H7 (cell line): ENCODE results near the gene LHFPL4. TPM values are rescaled to one million over a fixed set of nuclear protein-coding genes. Genes with fewer than 3 reads are reported as not detected.
A peak's percentile ranks its signal among the peaks of the same experiment; 100 is the strongest.
"Not testable (repeated sequence)": the region's sequence is repeated elsewhere in the genome, so short reads cannot be mapped to it uniquely, and the experiment has no call there.

Experiments
- DNase-seq: peaks from one replicate; pipeline ENCODE4 v3.0.0; 2012
- H3K27me3 ChIP-seq: 2 replicates; pipeline ENCODE4 v1.6.0; 2011; ENCODE audit warnings: mild to moderate bottlenecking, low read length; ENCODE audit not compliant: control insufficient read depth, insufficient read depth
- H3K36me3 ChIP-seq: replicated peaks from 2 replicates; pipeline ENCODE4 v1.5.1; 2011; ENCODE audit warnings: low read length; ENCODE audit not compliant: control insufficient read depth, insufficient read depth
- H3K4me3 ChIP-seq: 2 replicates; pipeline ENCODE4 v1.5.1; 2011; ENCODE audit warnings: low read depth, mild to moderate bottlenecking, control low read depth, low read length, moderate library complexity; ENCODE audit not compliant: insufficient read depth
- total RNA-seq: library from RNA; depleted of rRNA; stranded (reverse); fragments of >200 nt; shearing (Covaris generic); gene quantifications from 2 replicates; pipeline ENCODE4 v1.2.3, GENCODE V29; 2014

The LHFPL4 gene
- total RNA-seq, 1 experiment from 2014 or later: 16.1 TPM

- H3K36me3 ChIP-seq, H3K4me3 ChIP-seq, DNase-seq, H3K27me3 ChIP-seq: not testable (repeated sequence)
These were observed 6.4 kb upstream of the LHFPL4 start for GRCh38 chr3:9560056-9560455.

DNA sequence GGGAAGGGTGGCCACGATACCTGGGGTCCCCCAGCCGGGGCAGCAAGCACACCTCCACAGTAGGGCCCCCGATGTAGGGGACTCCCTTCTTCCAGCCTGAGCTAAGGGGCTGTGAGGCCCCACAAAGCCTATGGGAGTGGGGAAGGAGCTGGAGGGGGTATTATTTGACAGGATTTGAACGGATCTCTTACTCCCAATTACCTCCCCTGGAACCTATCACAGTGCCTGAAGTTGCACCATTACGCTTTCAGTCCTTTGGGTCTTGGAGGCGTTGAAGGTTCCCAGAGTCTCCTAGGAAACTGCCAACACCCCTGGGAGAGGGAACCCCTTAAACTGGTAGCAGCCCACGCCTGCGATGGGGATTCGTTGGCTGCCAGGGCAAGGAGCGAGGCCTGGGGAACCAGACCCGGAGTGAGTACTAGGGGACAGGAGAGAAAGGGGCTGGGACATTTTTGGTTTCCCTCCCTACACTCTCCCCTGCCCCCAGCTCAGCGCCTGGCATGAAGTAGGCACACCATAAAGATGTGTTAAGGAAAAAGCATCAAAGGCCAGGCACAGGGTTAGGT lies 409 bp upstream of the LHFPL4 start:
- Histone ChIP-seq H3K27me3 (peaks cover 7% of the 10 kb centered on the region), H3K36me3 (no peaks in the 10 kb centered on the region), H3K4me3 (peak overlapping the region; percentile 60)
- no peak for DNase-seq

DNA sequence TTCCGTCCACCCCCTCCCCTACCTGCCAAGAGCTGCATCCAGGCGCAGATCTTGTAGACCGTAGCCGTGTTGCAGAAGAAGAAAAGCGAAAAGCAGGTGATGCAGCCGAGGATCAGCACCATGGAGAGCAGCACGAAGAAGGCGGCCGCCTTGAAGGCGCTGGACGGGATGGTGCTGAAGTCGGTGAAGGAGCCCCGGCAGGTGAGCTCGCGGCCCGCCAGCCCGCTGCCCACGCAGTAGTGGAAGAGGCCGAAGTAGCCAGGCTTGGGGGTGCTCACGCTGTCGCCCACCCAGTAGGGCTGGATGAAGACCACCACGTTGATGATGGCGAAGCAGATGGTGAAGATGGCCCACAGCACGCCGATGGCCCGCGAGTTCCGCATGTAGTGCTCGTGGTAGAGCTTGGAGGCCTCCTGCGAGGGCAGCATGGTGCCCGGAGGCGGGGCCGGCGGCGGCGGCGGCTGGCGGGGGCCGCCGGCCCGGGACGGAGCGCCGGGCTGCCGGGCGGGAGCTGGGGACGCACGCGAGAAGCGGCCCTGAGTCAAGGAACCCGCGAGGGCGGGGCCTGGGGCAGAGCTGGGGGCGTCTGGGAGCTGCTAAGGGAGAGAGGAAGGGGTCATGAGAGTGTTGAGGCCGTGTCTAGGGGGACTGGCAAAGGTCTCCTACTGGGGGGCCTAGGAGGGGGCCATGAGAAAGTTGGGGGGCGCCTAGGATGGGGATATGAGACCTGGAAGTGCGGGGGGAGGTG lies 1.2 kb downstream of the LHFPL4 start:
- no peaks in the 10 kb centered on the region for H3K36me3 ChIP-seq
- H3K27me3 ChIP-seq: peaks cover 7% of the 10 kb centered on the region
- peak; percentile 89 for DNase-seq
- peak overlapping the region; percentile 60 for H3K4me3 ChIP-seq

GRCh38 chr3:9550999-9551398 lies 2.6 kb downstream of the LHFPL4 start:
- Histone ChIP-seq H3K27me3 (peaks cover 7% of the 10 kb centered on the region), H3K4me3 (no peak overlapping the region), H3K36me3 (no peaks in the 10 kb centered on the region)
- peak; percentile 35 for DNase-seq

DNA sequence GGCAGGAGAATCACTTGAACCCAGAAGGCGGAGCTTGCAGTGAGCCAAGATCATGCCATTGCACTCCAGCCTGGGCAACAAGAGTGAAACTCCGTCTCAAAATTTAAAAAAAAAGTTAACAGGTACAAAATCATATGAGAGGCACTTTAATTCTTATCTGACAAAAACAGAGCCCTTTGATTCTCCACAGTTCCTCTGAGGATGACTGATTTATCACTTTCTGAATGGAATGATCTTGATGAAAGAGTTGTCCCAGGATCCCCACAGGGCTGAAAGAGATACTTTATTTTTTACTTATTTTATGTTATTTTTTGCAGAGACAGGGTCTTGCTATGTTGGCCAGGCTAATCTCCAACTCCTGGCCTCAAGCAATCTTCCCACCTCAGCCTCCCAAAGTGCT lies 4.0 kb downstream of the LHFPL4 start:
- peaks cover 7% of the 10 kb centered on the region for H3K27me3 ChIP-seq
- no peaks in the 10 kb centered on the region for H3K36me3 ChIP-seq
- DNase-seq: no peak
- H3K4me3 ChIP-seq: no peak overlapping the region

GRCh38 chr3:9548991-9549390 lies 4.6 kb downstream of the LHFPL4 start:
- no peaks in the 10 kb centered on the region for H3K36me3 ChIP-seq
- peaks cover 4% of the 10 kb centered on the region for H3K27me3 ChIP-seq
- H3K4me3 ChIP-seq: no peak overlapping the region
- no peak for DNase-seq

GRCh38 chr3:9542182-9542581 lies 11.4 kb downstream of the LHFPL4 start:
- no peaks in the 10 kb centered on the region for H3K27me3 ChIP-seq
- no peak overlapping the region for H3K4me3 ChIP-seq
- H3K36me3 ChIP-seq: no peaks in the 10 kb centered on the region
- DNase-seq: no peak

- H3K27me3 ChIP-seq: no peaks in the 10 kb centered on the region
- DNase-seq: no peak
- H3K36me3 ChIP-seq: no peaks in the 10 kb centered on the region
- no peak overlapping the region for H3K4me3 ChIP-seq
These were observed 17.4 kb downstream of the LHFPL4 start for GRCh38 chr3:9536212-9536611.

- no peaks in the 10 kb centered on the region for H3K27me3 ChIP-seq
- H3K4me3 ChIP-seq: no peak overlapping the region
- no peaks in the 10 kb centered on the region for H3K36me3 ChIP-seq
- no peak for DNase-seq
These were observed 19.2 kb downstream of the LHFPL4 start for GRCh38 chr3:9534429-9534828.

DNA sequence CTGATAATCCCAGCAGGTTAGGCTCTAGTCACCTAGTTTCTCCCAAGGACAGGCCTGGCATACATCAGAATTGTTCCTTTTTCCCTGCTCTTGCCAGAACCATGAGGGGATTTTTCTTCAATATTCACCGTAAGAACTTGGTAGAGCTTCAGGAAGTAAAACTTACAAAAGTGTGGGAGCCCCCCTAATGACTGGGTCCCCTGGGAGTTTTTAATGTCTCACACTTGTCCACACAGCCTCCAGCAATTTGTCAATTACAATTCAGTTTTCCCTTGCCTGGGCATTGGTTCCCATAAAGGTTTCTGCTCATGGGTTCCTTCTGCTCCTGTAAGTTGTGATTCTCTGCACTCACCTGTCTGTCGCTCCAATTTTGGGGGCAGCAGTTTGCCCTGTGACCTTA lies 28.5 kb downstream of the LHFPL4 start:
- H3K27me3 ChIP-seq: no peaks in the 10 kb centered on the region
- no peak overlapping the region for H3K4me3 ChIP-seq
- no peak for DNase-seq
- H3K36me3 ChIP-seq: no peaks in the 10 kb centered on the region

DNA sequence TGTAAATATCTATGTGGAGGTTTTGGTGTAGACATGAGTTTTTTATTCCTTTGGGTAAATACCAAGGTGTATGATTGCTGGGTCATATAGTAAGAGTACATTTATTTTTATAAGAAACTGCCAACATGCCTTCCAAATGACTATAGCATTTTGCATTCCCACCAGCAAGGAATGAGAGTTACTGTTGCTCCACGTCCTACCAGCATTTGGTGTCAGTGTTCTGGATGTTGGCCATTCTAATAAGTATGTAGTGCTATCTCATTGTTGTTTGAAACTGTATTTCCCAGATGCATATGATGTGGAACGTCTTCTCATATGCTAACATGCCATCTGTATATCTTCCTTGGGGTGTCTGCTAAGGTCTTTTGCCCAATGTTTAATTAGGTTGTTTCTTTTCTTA lies 38.7 kb downstream of the LHFPL4 start:
- DNase-seq: no peak
- no peak overlapping the region for H3K4me3 ChIP-seq
- no peaks in the 10 kb centered on the region for H3K27me3 ChIP-seq
- H3K36me3 ChIP-seq: no peaks in the 10 kb centered on the region

GRCh38 chr3:9514306-9514705 lies 39.3 kb downstream of the LHFPL4 start:
- no peak overlapping the region for H3K4me3 ChIP-seq
- no peaks in the 10 kb centered on the region for H3K36me3 ChIP-seq
- DNase-seq: no peak
- H3K27me3 ChIP-seq: peaks cover 2% of the 10 kb centered on the region; the same call in 1 of the 2 replicates

DNA sequence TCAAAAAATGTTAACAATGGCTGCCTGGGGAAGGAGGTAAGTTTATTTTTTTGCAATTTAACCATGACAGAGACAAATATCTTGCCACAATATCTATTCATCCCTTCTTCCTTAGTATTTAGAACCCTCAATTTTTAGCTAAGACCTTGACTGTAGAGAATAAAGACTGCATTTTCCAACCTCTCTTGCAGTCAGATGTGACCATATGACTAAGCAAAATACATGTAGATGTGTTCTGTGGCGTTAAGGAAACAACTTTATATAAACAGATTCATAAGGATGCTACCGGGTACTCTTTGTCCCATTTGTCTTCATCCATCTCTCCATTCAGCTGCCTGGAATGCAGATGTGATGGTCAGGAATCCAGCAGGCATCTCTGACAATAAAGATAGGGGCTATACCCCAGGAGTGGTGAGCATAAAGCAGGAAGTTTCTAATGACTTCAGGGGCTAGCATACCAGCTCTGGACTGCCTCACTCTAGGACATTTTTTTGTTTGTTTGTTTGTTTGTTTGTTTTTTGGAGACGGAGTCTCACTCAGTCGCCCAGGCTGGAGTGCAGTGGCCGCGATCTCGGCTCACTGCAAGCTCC lies 41.1 kb downstream of the LHFPL4 start:
- Histone ChIP-seq H3K4me3 (no peak overlapping the region), H3K27me3 (peaks cover 2% of the 10 kb centered on the region; the same call in 1 of the 2 replicates), H3K36me3 (no peaks in the 10 kb centered on the region)
- DNase-seq: no peak

- Histone ChIP-seq H3K27me3 (peaks cover 2% of the 10 kb centered on the region; the same call in 1 of the 2 replicates), H3K4me3 (no peak overlapping the region)
- DNase-seq: peak; percentile 88
These were observed 44.8 kb downstream of the LHFPL4 start for GRCh38 chr3:9508781-9509180.

More at GRCh38 chr3:9508781-9509180, 44.8 kb downstream of the LHFPL4 start:
- no peaks in the 10 kb centered on the region for H3K36me3 ChIP-seq
